CD14-positive monocyte (primary cell): ENCODE measurements around the gene KAZN. TPM values are rescaled to one million over a fixed set of nuclear protein-coding genes. Genes with fewer than 3 reads are reported as not detected.
A peak's percentile ranks its signal among the peaks of the same experiment; 100 is the strongest.

Experiments
- DNase-seq, 3 donors: peaks; one replicate each; pipeline ENCODE4 v3.0.0-alpha.2; 2011 to 2022
- H2AFZ ChIP-seq: 2 replicates; pipeline ENCODE4 v1.6.0; 2012; ENCODE audit warnings: mild to moderate bottlenecking, low read depth, low read length, inconsistent platforms; ENCODE audit not compliant: insufficient read depth, poor library complexity, severe bottlenecking
- H3K27ac ChIP-seq, 2 donors: 1 replicate in 1 of 2; 2 replicates in 1 of 2; pipeline ENCODE4 v1.5.1; 2012 to 2013; ENCODE audit warnings: low read length in 2 of 2, control low read depth in 1 of 2, inconsistent platforms in 1 of 2, low read depth in 1 of 2, mild to moderate bottlenecking in 1 of 2
- H3K27me3 ChIP-seq, 2 donors: one replicate each; pipeline versions ENCODE4 v1.6.0 to v1.6.1; 2011 to 2013; ENCODE audit warnings: low read length in 2 of 2; ENCODE audit not compliant: control insufficient read depth in 2 of 2, insufficient read depth in 2 of 2
- H3K36me3 ChIP-seq, 2 donors: replicated peaks in 1 of 2; 1 replicate in 1 of 2; 2 replicates in 1 of 2; pipeline versions ENCODE4 v1.5.1 to v1.6.1; 2012 to 2013; ENCODE audit warnings: low read length in 2 of 2, control low read depth in 1 of 2, inconsistent platforms in 1 of 2, mild to moderate bottlenecking in 1 of 2; ENCODE audit not compliant: insufficient read depth in 2 of 2, control insufficient read depth in 1 of 2
- H3K4me1 ChIP-seq, 2 donors: 1 replicate in 1 of 2; 2 replicates in 1 of 2; pipeline versions ENCODE4 v1.5.1 to v1.6.1; 2012 to 2013; ENCODE audit warnings: low read length in 2 of 2, control low read depth in 1 of 2, inconsistent platforms in 1 of 2, mild to moderate bottlenecking in 1 of 2, moderate library complexity in 1 of 2; ENCODE audit not compliant: insufficient read depth in 2 of 2, control insufficient read depth in 1 of 2
- H3K4me2 ChIP-seq: replicated peaks from 2 replicates; pipeline ENCODE3; 2012; ENCODE audit warnings: low read length, moderate library complexity, mild to moderate bottlenecking; ENCODE audit not compliant: poor library complexity, severe bottlenecking; ENCODE audit errors: extremely low read depth
- H3K4me3 ChIP-seq, 3 experiments: fragments of 200-600 bp in 1 of 3; sonication (generic) in 1 of 3; replicated peaks in 1 of 3; 1 replicate in 2 of 3; 2 replicates in 1 of 3; pipeline ENCODE4 v1.5.1; 2011 to 2013; ENCODE audit warnings: low read length in 3 of 3, mild to moderate bottlenecking in 3 of 3, control low read depth in 2 of 3, low read depth in 2 of 3, inconsistent platforms in 1 of 3, moderate library complexity in 1 of 3
- H3K79me2 ChIP-seq: 2 replicates; pipeline ENCODE4 v1.6.0; 2012; ENCODE audit warnings: mild to moderate bottlenecking, control low read depth, inconsistent platforms, low read length, moderate library complexity; ENCODE audit not compliant: insufficient read depth
- H3K9ac ChIP-seq: 2 replicates; pipeline ENCODE4 v1.6.0; 2017; ENCODE audit warnings: low read length, mild to moderate bottlenecking; ENCODE audit not compliant: insufficient read depth, poor library complexity, severe bottlenecking
- H3K9me3 ChIP-seq, 2 donors: replicated peaks in 1 of 2; 1 replicate in 1 of 2; 2 replicates in 1 of 2; pipeline versions ENCODE4 v1.5.1 to v1.6.1; 2012 to 2013; ENCODE audit warnings: low read length in 2 of 2, control low read depth in 1 of 2; ENCODE audit not compliant: control insufficient read depth in 1 of 2, insufficient read depth in 1 of 2
- H4K20me1 ChIP-seq: 2 replicates; pipeline ENCODE4 v1.6.0; 2012; ENCODE audit warnings: mild to moderate bottlenecking, low read length, control low read depth, moderate library complexity; ENCODE audit not compliant: insufficient read depth
- H3K27ac Mint-ChIP-seq, 7 donors: one replicate each; pipeline ENCODE4 v1.8.0; 2020; ENCODE audit warnings: mild to moderate bottlenecking in 7 of 7, mixed read lengths in 7 of 7, moderate library complexity in 6 of 7, inconsistent platforms in 2 of 7
- H3K27me3 Mint-ChIP-seq, 3 donors: one replicate each; pipeline ENCODE4 v1.8.0; 2021 to 2022; ENCODE audit warnings: low read depth in 3 of 3, mild to moderate bottlenecking in 3 of 3, mixed read lengths in 3 of 3, moderate library complexity in 3 of 3, inconsistent platforms in 1 of 3
- H3K36me3 Mint-ChIP-seq, 2 donors: one replicate each; pipeline ENCODE4 v1.8.0; 2020; ENCODE audit warnings: mixed read lengths in 2 of 2, inconsistent platforms in 1 of 2, mild to moderate bottlenecking in 1 of 2
- H3K4me1 Mint-ChIP-seq: one replicate; pipeline ENCODE4 v1.8.0; 2020; ENCODE audit warnings: mild to moderate bottlenecking, mixed read lengths
- H3K4me3 Mint-ChIP-seq, 2 donors: one replicate each; pipeline ENCODE4 v1.8.0; 2020; ENCODE audit warnings: mild to moderate bottlenecking in 2 of 2, mixed read lengths in 2 of 2, moderate library complexity in 1 of 2
- H3K9me3 Mint-ChIP-seq, 7 donors: one replicate each; pipeline ENCODE4 v1.8.0; 2020 to 2022; ENCODE audit warnings: mixed read lengths in 7 of 7, mild to moderate bottlenecking in 6 of 7, moderate library complexity in 6 of 7, inconsistent platforms in 2 of 7
- CTCF ChIP-seq: fragments of 200-600 bp; IDR thresholded peaks from one replicate; pipeline ENCODE4 v1.8.0; 2022; ENCODE audit warnings: antibody characterized with exemption, mild to moderate bottlenecking
- whole genome bisulfite sequencing: methylation state at CpG from one replicate; pipeline ENCODE4 v1.1.5; 2013; ENCODE audit warnings: missing lambda C conversion rate; ENCODE audit not compliant: insufficient coverage; 5-methylcytosine and 5-hydroxymethylcytosine counted together
- intact Hi-C, 2 donors: fragments of 100-400 bp; cut with micrococcal nuclease; formaldehyde crosslinking; loops; one replicate each; pipeline versions ENCODE4 v1.15.0 to v1.15.1; 2023
- polyA plus RNA-seq, 3 donors: library from polyadenylated mRNA; depleted of rRNA in 1 of 3; unstranded in 2 of 3; stranded (reverse) in 1 of 3; fragments of 300-500 nt in 2 of 3; fragments of >200 nt in 1 of 3; fragmentation: Illumina TruSeq in 2 of 3; gene quantifications; 1 replicate in 2 of 3; 2 replicates in 1 of 3; pipeline ENCODE4 v1.2.3, GENCODE V29; 2012 to 2021

The KAZN gene
- polyA plus RNA-seq, 3 donors: not detected

DNA sequence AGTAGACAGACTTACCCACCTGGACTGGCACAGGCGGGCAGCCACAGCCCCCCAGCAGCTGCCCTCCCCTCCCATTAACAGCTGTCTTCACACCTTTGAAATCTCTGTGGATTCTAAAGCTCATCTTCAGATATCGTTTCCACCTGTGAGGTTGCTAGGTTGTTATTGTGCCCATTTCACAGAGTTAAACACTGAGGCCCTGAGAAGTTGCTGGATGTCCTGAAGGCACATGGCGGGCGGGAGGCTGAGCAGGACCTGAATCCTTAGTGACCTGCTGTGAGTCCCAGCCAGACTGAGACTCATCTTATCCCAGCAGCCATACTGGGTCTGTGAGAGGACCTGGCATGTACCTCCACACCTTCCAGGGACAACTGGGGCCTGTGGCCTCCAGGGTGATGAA, 420.3 kb downstream of the KAZN start:
- peaks cover 0 to 3% of the 10 kb centered on the region in 2 donors for H3K9me3 ChIP-seq
- H3K4me1 ChIP-seq: peaks cover 10 to 15% of the 10 kb centered on the region in 2 donors
- no peaks in the 10 kb centered on the region for H3K36me3 ChIP-seq
- no peaks in the 10 kb centered on the region for H4K20me1 ChIP-seq
- WGBS: 100% methylated on average over 2 of the region's 4 CpGs
- H3K27ac Mint-ChIP-seq: no peak overlapping the region
- no peak overlapping the region for H3K4me3 Mint-ChIP-seq
- H3K9me3 Mint-ChIP-seq: peaks cover 0 to 4% (median 0%) of the 10 kb centered on the region in 7 donors
- DNase-seq: no peak
- H3K9ac ChIP-seq: no peak overlapping the region
- no peak overlapping the region for H3K4me3 ChIP-seq
- H3K27me3 ChIP-seq: no peaks in the 10 kb centered on the region
- H3K36me3 Mint-ChIP-seq: no peaks in the 10 kb centered on the region
- H2AFZ ChIP-seq: no peak overlapping the region
- H3K4me1 Mint-ChIP-seq: peaks cover 22% of the 10 kb centered on the region
- H3K27me3 Mint-ChIP-seq: peaks cover 2 to 8% (median 4%) of the 10 kb centered on the region in 3 donors
- H3K4me2 ChIP-seq: no peak overlapping the region
- no peak for TF ChIP-seq CTCF
- intact Hi-C loops: no loop called here
- no peak overlapping the region for H3K27ac ChIP-seq
- no peaks in the 10 kb centered on the region for H3K79me2 ChIP-seq

GRCh38 chr1:15020943-15021745, 422.7 kb downstream of the KAZN start:
- Histone ChIP-seq H3K4me1 (peaks cover 4 to 7% of the 10 kb centered on the region in 2 donors), H4K20me1 (no peaks in the 10 kb centered on the region), H3K79me2 (no peaks in the 10 kb centered on the region), H3K27me3 (no peaks in the 10 kb centered on the region), H2AFZ (no peak overlapping the region), H3K27ac (no peak overlapping the region), H3K4me3 (no peak overlapping the region), H3K9me3 (peaks cover 0 to 3% of the 10 kb centered on the region in 2 donors), H3K4me2 (no peak overlapping the region), H3K9ac (no peak overlapping the region), H3K36me3 (no peaks in the 10 kb centered on the region)
- no peaks in the 10 kb centered on the region for H3K36me3 Mint-ChIP-seq
- H3K4me1 Mint-ChIP-seq: peaks cover 17% of the 10 kb centered on the region
- WGBS: 78% methylated on average over 12 of the region's 18 CpGs
- H3K27ac Mint-ChIP-seq: peak overlapping the region in 1 of 7 donors; percentile 27
- H3K27me3 Mint-ChIP-seq: peaks cover 0 to 4% (median 3%) of the 10 kb centered on the region in 3 donors
- H3K4me3 Mint-ChIP-seq: no peak overlapping the region
- H3K9me3 Mint-ChIP-seq: peaks cover 0 to 4% (median 0%) of the 10 kb centered on the region in 7 donors
- no peak for TF ChIP-seq CTCF
- intact Hi-C loops: no loop called here
- no peak for DNase-seq
